Astrocyte (in vitro differentiated cells and primary cell): ENCODE results near the gene CDT1.

Experiments
- CTCF ChIP-seq: IDR thresholded peaks from 2 replicates; pipeline ENCODE4 v1.5.1; 2011; ENCODE audit warnings: low read depth, mild to moderate bottlenecking, inconsistent platforms, low read length, moderate library complexity; ENCODE audit not compliant: insufficient read depth
- EZH2 ChIP-seq: IDR thresholded peaks from 2 replicates; pipeline ENCODE4 v1.6.1; 2012; ENCODE audit warnings: mild to moderate bottlenecking, low read length, inconsistent platforms; ENCODE audit not compliant: insufficient read depth

GRCh38 chr16:88835383-88835782 is 31.8 kb downstream of the CDT1 start:
- TF ChIP-seq CTCF (no peak), EZH2 (no peak)
